GM21367 (cell line): ENCODE data around the gene CHFR.
"Not testable (repeated sequence)": the region's sequence is repeated elsewhere in the genome, so short reads cannot be mapped to it uniquely, and the experiment has no call there.

Experiments
- ATAC-seq: cut with Tn5 transposase; IDR thresholded peaks from one replicate; pipeline ENCODE4 v1.9.1; 2021; ENCODE audit not compliant: unreplicated experiment

CHFR gene, protein sequence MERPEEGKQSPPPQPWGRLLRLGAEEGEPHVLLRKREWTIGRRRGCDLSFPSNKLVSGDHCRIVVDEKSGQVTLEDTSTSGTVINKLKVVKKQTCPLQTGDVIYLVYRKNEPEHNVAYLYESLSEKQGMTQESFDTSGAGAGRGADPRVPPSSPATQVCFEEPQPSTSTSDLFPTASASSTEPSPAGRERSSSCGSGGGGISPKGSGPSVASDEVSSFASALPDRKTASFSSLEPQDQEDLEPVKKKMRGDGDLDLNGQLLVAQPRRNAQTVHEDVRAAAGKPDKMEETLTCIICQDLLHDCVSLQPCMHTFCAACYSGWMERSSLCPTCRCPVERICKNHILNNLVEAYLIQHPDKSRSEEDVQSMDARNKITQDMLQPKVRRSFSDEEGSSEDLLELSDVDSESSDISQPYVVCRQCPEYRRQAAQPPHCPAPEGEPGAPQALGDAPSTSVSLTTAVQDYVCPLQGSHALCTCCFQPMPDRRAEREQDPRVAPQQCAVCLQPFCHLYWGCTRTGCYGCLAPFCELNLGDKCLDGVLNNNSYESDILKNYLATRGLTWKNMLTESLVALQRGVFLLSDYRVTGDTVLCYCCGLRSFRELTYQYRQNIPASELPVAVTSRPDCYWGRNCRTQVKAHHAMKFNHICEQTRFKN

DNA sequence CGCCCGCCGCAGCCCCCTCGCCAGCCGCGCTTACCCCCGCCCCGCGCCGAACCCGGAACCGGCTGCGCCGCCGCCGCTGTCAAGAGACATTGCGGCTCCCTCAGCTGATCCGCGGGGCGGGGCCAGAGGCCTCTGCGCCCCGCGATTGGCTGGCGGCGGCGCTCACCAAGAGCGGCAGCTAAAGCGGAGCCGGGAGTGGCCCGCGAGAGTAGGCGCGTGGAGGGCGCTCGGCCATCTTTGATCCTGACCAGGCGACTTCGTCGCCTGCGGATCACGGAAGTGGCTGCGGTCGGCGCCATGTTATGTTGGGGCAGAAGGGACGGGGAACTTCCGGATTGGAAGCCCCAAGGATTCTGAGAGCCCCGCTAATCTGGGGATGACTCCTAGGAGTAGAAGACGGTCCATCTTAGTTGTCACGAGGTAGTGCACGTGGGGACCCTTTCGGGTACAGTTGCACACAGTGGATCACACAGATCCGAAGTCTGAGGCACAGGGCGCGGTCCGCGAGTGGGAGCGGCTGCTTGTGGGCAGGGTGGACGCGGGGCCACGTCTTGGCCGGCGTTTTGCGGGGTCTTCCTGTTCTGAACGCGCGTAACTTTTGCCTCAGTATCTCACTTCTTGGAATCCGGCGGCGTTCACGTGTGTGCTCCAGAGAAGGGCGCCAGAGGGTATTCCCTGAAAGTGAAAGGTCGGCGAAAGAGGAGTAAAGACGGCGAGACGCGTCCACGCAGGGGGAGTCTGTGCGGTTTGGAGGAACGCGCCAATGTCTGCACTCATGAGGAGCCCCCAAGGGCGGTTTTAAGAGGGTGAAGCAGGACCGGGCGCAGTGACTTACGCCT is at the start of gene CHFR:
CHFR (minus strand) TSS at position 93 of the 839 bp plus-strand sequence. CDS start 277 bp downstream, outside the sequence.
- ATAC-seq = peak; percentile 97

DNA sequence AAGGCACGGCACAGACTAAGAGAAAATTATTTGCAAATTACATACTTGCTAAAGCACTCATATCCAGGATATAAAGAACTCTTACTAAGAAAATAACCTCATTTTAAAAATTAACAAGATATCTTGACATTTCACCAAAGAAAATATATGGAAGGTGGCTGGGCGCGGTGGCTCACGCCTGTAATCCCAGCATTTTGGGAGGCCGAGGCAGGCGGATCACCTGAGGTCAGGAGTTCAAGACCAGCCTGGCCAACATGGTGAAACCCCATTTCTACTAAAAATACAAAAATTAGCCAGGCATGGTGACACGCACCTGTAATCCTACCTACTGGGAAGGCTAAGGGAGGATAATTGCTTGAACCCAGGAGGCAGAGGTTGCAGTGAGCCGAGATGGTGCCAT is 49.5 kb upstream of the CHFR start:
- not testable (repeated sequence) for ATAC-seq

DNA sequence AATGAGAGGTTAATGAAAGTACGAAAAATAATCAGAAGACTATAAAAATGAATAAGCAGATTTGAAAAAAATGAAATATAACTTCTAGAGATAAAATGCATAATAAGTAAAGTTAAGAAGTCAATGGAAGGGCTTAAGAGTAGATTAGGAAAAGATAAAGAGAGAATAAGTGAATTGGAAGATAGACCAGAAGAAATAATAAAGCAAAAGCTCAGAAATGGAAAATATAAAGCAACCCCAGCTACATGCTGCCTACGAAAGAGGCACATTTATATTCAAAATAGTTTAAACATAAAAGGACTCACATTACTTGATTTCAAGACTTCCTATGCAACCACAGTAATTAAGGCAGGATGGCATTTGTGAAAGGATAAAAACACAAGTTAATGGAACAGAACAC is 48.8 kb upstream of the CHFR start:
- no peak for ATAC-seq

DNA sequence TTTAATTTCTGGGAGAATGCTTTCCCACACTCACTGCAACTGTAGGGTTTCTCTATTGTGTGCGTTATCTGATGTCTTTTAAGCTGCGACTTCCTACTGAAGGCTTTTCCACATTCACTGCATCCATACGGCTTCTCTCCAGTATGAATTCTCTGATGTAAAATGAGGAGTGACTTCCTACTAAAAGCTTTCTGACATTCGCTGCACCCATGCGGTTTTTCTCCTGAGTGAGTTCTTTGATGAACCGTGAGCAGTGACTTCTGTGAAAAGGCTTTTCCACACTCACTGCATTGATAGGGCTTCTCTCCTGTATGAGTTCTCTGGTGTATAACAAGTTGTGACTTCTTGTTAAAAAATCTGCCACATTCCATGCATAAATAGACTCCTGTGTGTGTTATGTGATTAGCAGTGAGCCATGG is 39.0 kb upstream of the CHFR start:
- no peak for ATAC-seq

DNA sequence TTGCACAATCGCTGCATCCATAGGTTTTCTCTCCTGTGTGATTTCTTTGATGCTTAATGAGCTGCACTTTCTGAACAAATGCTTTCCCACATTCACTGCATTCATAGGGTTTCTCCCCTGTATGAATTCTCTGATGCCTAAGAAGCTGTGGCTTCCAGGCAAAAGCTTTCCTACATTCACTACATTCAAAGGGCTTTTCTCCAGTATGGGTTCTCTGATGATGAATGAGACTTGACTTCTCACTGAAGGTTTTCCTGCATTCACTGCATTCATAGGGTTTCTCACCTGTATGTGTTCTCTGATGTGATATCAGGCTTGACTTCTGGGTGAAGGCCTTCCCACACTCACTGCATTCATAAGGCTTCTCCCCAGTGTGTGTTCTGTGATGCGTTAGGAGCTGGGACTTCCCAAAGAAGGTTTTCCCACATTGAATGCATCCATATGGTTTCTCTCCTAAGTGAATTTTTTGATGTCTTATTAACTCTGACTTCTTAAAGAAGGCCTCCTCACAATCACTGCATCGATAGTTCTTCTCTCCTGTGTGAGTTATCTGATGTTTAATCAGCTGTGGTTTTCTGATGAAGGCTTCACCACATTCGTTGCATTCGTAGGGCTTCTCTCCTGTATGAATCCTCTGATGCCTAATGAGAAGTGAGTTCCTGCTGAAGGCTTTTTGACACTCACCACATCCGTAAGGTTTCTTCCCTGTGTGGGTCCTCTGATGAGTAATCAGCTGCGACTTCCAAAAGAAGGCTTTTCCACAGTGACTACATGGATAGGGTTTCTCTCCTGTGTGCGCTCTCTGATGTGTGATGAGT is 38.4 kb upstream of the CHFR start:
- no peak for ATAC-seq

DNA sequence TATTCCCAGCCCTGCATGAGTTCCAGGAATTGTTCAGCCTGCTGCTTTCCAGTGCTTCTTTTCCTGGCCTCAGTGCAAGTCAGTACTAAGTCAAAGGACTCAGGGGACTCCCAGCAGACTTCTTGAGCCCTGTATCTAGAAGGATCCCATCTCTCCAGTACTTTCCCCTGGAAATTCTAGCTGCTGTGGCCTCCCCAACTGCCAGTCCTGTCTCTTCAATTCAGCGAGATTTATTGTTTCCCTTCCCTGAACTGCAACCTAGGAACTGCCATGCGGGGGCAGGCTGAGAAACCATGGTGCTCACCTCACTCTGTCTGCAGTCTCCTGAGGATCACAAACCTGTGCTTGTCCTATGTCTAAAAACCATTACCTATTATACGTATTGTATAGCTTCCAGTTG is 37.0 kb upstream of the CHFR start:
- ATAC-seq = no peak

DNA sequence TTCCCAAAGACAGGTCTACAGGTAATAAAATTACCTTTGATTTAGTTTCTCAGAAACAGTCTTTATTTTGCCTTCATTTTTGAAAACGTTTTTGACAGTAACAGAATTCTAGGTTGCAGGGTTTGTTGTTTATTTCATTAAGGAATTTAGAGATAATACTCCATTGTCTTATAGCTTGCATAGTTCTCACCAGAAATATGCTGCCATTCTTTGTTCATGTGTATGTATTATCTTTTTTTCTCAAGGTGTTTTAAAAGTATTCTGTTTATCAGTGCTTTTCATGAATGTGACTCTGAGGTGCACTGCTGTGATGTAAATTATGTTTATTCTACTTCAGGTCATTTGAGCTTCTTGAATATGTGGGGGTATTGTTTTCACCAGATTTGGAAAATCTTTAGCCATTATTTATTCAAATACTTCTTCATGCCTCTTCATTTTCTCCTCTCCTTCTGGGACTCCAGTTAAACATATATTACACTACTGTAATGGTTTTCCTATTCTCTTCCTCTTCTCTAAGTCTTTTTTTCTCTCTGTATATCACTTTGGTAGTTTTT is 36.0 kb upstream of the CHFR start:
- no peak for ATAC-seq

DNA sequence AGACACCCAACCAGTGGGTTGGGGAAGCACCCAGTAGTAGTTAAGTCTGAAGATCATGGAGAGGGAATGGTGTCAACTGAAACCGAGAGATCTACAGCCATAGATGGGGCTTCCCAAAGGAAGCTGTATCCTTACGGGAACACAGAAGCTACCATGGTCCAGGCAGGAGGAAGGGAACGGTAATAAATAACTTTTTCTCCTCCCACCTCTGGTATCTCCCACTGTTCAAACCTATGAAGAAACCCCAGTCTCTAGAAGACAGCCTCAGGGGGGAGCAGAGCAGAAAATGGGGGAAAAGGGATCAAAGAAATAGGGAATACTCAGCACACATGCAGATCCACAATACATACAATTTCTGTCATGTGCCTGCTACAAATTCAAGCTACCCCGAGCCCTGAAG is 35.3 kb upstream of the CHFR start:
- ATAC-seq = no peak

DNA sequence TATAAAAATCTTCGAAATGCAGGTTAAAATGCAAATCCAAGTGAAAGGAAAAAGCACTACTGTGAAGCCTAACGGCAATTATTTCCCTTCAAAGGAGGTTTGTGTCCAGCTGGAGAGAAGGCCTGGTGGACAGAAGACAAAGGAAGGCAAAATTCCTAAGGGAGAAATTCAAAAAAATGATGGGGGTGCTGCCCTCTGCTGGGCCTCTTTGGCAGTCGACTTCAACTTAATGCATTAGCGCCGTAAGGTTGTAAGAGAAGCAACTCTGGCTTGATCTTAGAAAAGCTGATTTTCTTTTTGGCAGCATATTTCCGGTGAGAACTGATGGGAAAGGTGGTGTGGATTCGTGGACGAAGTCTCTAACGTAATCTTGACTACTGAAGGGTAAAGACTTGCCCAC is 34.3 kb upstream of the CHFR start:
- ATAC-seq = no peak

DNA sequence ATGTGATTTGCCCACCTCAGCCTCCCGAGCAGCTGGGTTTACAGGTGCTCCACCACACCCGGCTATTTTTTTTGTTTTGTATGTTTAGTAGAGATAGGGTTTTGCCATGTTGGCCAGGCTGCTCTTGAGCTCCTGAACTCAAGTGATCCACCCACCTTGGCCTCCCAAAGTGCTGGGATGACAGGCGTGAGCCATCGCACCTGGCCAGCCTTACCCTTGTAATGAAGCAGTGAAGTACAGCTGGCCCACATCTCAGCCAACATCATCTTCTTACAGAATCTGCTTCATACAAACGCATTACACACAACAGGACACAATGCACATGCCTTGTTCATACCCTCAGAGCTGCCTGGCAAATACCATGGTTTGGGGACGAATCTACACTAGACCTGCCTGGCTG is 31.3 kb upstream of the CHFR start:
- no peak for ATAC-seq

DNA sequence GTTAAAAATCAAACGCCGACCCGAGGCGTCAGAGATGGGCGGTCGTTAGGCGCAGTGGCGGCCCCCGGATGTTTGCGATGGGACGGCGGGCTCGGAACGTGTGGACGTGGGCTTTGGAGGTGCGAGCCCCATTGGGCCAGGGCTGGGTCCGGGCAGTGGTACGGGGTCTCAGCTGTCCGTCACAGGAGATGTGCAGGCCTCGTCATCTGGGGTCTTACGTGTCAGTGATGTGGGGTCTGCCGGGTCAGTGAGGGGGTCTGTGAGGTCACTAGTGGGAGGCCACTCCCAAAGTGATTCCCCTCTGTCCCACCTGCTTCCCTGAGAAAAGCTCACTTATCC is 21.6 kb upstream of the CHFR start:
- no peak for ATAC-seq

DNA sequence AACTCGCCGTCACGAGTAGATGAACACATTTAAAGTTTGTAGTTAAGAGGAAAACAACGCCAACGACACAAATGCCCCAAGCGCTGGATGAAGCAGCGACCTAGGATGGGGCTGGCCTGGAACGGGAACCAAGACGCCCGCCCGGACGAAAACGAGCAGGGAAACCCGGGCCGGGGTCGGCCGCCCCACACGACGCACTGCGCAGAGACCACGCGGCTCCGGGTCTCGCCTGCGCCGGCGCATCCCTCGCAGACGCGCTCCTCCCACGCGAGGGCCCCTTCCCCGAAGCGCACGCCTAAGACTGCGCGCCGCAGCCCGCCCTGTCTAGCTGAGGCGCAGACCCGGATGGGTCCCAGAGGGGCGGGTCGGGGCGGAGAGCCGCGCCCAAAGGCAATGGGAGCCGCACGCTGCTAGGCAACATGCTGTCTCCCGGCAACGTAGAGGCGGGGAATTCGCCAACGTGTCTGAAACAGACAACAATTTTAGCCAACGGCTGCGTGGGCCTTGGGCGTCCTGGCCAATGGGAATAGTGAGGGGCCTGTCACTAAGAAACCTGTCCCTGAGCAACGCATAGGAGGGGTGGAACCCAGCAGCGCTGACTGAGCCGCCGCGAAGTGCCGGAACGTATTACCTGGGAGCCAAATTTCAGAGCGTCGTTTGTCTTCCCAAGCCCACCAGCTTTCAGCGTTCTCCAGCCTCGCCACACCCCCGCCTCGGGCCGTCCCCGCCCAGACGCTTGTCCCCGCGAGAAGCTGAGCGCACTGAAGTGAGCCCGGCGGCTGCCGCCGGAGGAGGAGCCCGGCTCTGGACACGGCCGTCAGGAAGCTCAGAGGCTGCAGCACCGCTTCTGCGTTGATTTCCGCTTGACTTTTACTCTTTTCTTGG is 21.0 kb upstream of the CHFR start:
- peak; percentile 90 for ATAC-seq

DNA sequence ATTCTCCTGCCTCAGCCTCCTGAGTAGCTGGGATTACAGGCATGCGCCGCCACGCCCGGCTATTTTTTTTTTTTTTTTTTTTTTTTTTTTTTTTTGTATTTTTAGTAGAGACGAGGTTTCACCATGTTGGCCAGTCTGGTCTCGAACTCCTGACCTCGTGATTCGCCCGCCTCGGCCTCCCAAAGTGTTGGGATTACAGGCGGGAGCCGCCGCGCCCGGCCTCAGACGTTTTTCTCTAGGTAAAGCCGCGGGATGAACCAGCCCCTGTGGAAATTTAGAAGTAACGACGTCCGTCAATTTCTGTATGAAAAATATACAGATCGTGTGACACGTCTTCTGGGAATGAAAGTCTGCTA is 20.4 kb upstream of the CHFR start:
- not testable (repeated sequence) for ATAC-seq

DNA sequence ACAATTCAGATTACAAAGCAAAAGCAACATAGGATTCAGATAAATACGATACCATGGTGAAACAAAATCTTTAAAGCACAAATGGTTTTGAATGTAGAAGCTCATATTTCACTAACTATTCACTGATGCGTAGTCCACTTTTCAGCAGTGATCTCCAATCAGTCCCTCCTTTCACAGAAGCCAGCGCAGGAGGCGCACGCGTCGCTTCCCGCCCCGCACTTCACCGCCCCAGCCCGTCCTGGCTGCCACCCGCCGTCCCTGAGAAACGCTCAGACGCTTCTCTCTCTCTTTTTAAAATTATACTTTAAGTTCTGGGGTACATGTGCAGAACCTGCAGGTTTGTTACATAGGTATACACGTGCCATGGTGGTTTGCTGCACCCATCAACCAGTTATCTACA is 19.8 kb upstream of the CHFR start:
- ATAC-seq = no peak

DNA sequence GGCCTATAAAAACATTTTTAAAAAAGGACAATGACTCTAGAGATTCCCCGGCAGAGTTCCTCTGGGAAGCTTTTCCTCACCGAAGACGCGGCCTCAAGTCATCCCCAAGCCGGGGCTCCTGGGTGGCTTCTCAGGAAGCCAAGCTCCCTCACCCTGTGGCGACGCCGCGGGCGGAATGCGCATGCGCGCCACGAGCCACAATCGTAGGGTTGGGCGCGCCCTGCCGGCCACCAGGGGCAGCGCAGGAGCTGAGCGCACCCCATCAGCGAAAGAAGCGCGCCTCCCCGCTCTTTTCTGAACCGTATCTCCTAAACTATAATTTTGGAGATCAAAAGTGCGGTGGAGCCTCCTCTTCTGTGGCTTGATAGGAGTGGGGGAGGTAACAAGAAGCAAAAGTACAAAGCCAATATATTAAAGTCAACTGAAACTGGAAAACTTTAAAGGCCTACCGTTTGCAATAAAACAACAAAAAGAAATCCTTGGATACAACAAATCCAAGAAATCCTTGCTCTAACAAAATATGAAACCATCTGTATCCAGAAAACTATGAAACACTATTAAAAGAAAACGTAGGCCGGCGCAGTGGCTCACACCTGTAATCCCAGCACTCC is 17.4 kb upstream of the CHFR start:
- ATAC-seq = no peak

DNA sequence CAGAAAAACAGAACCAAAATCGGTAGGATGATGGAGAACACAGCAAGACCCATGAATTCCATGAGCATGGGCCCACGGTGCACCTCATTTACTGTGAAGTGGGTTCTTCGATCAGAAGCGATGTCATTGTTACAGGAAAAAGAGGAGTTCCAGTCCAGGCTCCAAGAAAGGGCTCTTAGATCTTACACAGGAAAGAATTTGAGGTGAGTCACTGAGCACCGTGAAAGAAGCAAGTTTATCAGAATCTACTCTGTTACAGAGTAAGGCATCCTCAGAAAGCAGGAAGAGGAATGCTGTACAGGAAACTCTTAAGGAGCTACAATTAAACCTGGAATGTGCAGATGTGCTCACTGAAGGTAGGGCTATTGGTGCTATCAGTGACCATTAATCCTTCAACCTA is 11.6 kb upstream of the CHFR start:
- no peak for ATAC-seq

DNA sequence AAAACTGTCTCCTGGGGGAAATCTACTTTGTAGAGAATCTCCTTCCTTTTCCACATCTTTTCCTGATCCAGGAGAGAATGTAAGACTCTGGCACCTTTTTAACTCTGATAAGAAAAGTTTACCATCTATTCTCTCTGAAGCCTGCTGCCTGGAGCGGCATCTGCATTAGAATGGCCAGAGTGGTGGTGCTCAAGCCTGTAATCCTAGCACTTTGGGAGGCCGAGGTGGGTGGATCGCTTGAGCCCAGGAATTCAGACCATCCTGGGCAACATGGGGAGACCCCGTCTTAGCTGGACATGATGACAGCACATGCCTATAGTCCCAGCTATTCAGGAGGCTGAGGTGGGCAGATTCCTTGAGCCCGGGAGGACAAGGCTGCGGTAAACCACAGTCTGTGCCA is 1.4 kb upstream of the CHFR start:
- ATAC-seq = no peak

DNA sequence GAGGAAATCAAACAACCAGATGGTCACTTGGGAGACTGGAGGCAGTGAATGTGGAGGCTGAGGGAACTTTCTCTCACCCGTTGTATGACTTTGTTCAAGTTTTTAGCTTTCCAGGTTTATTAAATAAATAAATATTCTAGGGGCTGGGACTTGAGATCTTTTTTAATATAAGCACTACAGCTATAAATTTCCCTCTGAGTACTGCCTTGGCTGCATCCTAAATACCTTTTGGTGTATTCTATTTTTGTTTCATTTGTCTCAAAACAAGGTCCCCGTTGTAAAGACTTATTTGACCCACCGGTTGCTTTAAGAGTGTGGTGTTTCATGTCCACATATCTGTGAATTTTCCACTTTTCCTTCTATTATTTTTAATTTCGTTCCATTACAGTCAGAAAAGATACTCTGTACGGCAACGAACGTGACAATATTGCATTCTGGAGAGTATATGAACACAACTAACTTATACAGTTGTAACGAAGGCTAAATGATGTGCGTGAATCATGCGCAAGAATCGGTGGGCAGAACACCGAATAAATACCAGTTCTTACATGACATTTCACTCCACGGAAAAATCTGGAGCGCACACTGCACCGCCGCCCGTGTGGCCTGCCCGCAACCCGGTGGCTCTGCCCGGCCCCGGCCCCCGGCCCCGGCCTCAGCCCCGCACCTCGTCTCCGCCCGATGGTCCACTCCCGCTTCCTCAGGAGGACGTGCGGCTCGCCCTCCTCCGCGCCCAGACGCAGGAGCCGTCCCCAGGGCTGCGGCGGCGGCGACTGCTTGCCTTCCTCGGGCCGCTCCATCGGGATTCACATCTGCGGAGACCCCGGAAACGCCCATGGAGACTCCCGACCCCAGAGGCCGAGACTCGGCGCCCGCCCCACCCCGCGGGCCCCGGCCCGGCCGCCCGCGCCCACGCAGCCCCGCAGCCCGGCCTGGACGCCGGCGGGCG is 602 bp downstream of the CHFR start:
- peak; percentile 17 for ATAC-seq
